GM12878 (cell line): ENCODE data around the gene TEX44. TPM values are rescaled to one million over a fixed set of nuclear protein-coding genes. Genes with fewer than 3 reads are reported as not detected.

ENCODE experiments used
- BCL11A ChIP-seq: IDR thresholded peaks from 2 replicates; pipeline ENCODE4 v1.6.1; 2011; ENCODE audit warnings: low read depth, low read length
- EED ChIP-seq: sonication (generic); IDR thresholded peaks from 2 replicates; pipeline ENCODE4 v1.6.1; 2016; ENCODE audit warnings: antibody characterized with exemption, low read depth
- GATAD2B ChIP-seq: fragments of 450-650 bp; conservative IDR thresholded peaks from 2 replicates; pipeline ENCODE4 v1.6.1; 2017; ENCODE audit warnings: low read depth, mild to moderate bottlenecking, moderate library complexity
- MTA2 ChIP-seq: fragments of 450-650 bp; IDR thresholded peaks from 2 replicates; pipeline ENCODE4 v1.6.1; 2016; ENCODE audit warnings: low read depth, mild to moderate bottlenecking, moderate library complexity
- MTA3 ChIP-seq: IDR thresholded peaks from 2 replicates; pipeline ENCODE4 v1.6.1; 2012; ENCODE audit warnings: low read length, inconsistent platforms, borderline replicate concordance
- NR2C2 ChIP-seq: IDR thresholded peaks from 2 replicates; pipeline ENCODE4 v1.6.1; 2011; ENCODE audit warnings: borderline replicate concordance, low read depth; ENCODE audit not compliant: control insufficient read depth, insufficient read length
- PAX5 ChIP-seq: IDR thresholded peaks from 2 replicates; pipeline ENCODE4 v1.6.1; 2011; ENCODE audit warnings: low read depth, low read length, borderline replicate concordance
- SMAD5 ChIP-seq: IDR thresholded peaks from 2 replicates; pipeline ENCODE4 v1.6.1; 2016; ENCODE audit warnings: antibody characterized with exemption, low read depth
- TCF3 ChIP-seq: IDR thresholded peaks from 2 replicates; pipeline ENCODE4 v1.6.1; 2012; ENCODE audit warnings: low read depth, mild to moderate bottlenecking, low read length, borderline replicate concordance; ENCODE audit not compliant: insufficient read depth
- ZNF24 ChIP-seq: fragments of 450-650 bp; IDR thresholded peaks from 2 replicates; pipeline ENCODE4 v1.6.1; 2017; ENCODE audit warnings: antibody characterized with exemption, mild to moderate bottlenecking
- ZNF384 ChIP-seq: IDR thresholded peaks from 2 replicates; pipeline ENCODE4 v1.6.1; 2012; ENCODE audit warnings: low read depth, mild to moderate bottlenecking, low read length, improper control_type of control experiment, borderline replicate concordance
- polyA plus RNA-seq, 11 experiments: library from polyadenylated mRNA; depleted of rRNA in 4 of 11; unstranded in 6 of 11; stranded (reverse) in 5 of 11; fragments of >200 nt; fragmentation: Nextera tagmentation in 4 of 11; fragmentation: Illumina TruSeq in 1 of 11; extraction: Ambion mirVana in 4 of 11; extraction: Trizol in 1 of 11; gene quantifications; 1 replicate in 1 of 11; 2 replicates in 10 of 11; pipeline versions ENCODE4 v1.2.1 to v1.2.3, GENCODE V29; 2011 to 2016; ENCODE audit warnings: inconsistent platforms in 2 of 11, missing spikeins in 2 of 11, low read depth in 1 of 11
- total RNA-seq, 4 experiments: library from RNA; depleted of rRNA in 3 of 4; stranded (reverse); fragments of >200 nt in 3 of 4; fragmentation: Illumina TruSeq in 1 of 4; extraction: Trizol in 1 of 4; gene quantifications; 2 replicates each; pipeline versions ENCODE4 v1.2.1 to v1.2.3, GENCODE V29; 2013 to 2021
- TF ChIP-seq, protein P1 (sequence below): IDR thresholded peaks from 2 replicates; pipeline ENCODE4 v1.6.1; 2011; ENCODE audit warnings: borderline replicate concordance, low read depth, mild to moderate bottlenecking, moderate library complexity, mixed read lengths, low read length; ENCODE audit not compliant: insufficient read depth; ENCODE audit errors: extremely low read length
- TF ChIP-seq, protein P2 (sequence below): fragments of 450-650 bp; IDR thresholded peaks from 2 replicates; pipeline ENCODE4 v1.6.1; 2016; ENCODE audit warnings: mild to moderate bottlenecking, moderate library complexity, borderline replicate concordance
- TF ChIP-seq, protein P3 (sequence below): fragments of 450-650 bp; IDR thresholded peaks from 2 replicates; pipeline ENCODE4 v1.6.1; 2017; ENCODE audit warnings: mild to moderate bottlenecking, low read depth, inconsistent platforms; ENCODE audit not compliant: poor library complexity, severe bottlenecking
- TF ChIP-seq, protein P4 (sequence below): IDR thresholded peaks from 2 replicates; pipeline ENCODE4 v1.6.1; 2011; ENCODE audit warnings: low read depth, low read length, improper control_type of control experiment, borderline replicate concordance

Gene TEX44
- total and polyA plus RNA-seq, 10 of the 15 experiments (the other 5 are each of a cell fraction or from before 2014, with no cell fraction given) = not detected

DNA sequence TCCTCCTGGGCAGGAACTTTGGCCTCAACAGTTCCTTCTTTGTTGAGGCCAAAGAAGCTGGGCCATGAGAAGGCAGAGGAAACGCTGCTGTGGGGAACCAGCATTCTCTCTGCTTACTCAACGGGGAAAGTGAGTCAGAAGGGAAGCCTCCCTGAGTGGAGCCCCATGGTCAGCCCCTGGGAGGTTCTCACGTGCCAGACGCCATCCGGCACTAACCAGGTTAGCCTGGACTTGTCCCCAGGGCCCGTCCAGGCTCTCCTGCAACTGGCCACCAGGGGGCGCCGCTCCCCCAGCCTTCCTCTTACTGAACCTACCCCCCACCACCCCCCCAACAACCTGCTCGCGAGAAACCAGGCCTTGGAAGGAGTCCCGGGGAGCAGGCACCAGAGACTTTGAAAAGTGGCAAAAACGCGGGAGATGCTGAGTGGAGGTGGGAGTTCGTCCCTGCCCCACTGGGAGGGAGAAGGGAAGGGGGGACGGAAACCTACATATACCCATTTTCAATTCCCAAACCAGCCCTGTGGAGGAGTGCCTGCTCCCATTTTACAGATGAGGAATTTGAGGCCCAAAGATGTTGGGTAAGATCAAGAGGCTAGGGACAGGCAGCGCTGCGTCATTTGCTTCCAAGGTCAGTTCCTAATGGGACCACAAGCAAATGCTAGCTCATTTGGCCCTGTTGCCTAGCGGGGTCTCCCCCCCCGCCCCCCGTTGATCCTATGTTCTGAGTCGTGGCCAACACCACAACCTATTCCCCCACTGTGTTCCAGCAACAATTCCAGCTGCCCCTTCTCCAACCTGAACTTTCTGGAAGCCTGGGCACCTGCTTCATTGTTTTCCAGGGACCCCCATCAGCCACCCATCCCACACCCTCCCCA is 20.0 kb downstream of the TEX44 start (continued):
- TF ChIP-seq ZNF24 = peak; percentile 67; the same call in 1 of the 2 replicates
- TF ChIP-seq, protein P1, sequence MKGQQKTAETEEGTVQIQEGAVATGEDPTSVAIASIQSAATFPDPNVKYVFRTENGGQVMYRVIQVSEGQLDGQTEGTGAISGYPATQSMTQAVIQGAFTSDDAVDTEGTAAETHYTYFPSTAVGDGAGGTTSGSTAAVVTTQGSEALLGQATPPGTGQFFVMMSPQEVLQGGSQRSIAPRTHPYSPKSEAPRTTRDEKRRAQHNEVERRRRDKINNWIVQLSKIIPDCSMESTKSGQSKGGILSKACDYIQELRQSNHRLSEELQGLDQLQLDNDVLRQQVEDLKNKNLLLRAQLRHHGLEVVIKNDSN = peak; percentile 26
- TF ChIP-seq GATAD2B = peak; percentile 62
- TF ChIP-seq NR2C2 = no peak
- TF ChIP-seq PAX5 = peak; percentile 70
- TF ChIP-seq TCF3 = no peak
- TF ChIP-seq, protein P2, sequence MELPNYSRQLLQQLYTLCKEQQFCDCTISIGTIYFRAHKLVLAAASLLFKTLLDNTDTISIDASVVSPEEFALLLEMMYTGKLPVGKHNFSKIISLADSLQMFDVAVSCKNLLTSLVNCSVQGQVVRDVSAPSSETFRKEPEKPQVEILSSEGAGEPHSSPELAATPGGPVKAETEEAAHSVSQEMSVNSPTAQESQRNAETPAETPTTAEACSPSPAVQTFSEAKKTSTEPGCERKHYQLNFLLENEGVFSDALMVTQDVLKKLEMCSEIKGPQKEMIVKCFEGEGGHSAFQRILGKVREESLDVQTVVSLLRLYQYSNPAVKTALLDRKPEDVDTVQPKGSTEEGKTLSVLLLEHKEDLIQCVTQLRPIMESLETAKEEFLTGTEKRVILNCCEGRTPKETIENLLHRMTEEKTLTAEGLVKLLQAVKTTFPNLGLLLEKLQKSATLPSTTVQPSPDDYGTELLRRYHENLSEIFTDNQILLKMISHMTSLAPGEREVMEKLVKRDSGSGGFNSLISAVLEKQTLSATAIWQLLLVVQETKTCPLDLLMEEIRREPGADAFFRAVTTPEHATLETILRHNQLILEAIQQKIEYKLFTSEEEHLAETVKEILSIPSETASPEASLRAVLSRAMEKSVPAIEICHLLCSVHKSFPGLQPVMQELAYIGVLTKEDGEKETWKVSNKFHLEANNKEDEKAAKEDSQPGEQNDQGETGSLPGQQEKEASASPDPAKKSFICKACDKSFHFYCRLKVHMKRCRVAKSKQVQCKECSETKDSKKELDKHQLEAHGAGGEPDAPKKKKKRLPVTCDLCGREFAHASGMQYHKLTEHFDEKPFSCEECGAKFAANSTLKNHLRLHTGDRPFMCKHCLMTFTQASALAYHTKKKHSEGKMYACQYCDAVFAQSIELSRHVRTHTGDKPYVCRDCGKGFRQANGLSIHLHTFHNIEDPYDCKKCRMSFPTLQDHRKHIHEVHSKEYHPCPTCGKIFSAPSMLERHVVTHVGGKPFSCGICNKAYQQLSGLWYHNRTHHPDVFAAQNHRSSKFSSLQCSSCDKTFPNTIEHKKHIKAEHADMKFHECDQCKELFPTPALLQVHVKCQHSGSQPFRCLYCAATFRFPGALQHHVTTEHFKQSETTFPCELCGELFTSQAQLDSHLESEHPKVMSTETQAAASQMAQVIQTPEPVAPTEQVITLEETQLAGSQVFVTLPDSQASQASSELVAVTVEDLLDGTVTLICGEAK = no peak
- 0 out of 2 replicates have a peak, but pooled peaks have one; percentile 26 for TF ChIP-seq MTA2
- TF ChIP-seq SMAD5 = no peak
- TF ChIP-seq EED = peak; percentile 42; the same call in 1 of the 2 replicates
- TF ChIP-seq BCL11A = peak; percentile 51; the same call in 1 of the 2 replicates
- TF ChIP-seq ZNF384 = no peak
- TF ChIP-seq, protein P3, sequence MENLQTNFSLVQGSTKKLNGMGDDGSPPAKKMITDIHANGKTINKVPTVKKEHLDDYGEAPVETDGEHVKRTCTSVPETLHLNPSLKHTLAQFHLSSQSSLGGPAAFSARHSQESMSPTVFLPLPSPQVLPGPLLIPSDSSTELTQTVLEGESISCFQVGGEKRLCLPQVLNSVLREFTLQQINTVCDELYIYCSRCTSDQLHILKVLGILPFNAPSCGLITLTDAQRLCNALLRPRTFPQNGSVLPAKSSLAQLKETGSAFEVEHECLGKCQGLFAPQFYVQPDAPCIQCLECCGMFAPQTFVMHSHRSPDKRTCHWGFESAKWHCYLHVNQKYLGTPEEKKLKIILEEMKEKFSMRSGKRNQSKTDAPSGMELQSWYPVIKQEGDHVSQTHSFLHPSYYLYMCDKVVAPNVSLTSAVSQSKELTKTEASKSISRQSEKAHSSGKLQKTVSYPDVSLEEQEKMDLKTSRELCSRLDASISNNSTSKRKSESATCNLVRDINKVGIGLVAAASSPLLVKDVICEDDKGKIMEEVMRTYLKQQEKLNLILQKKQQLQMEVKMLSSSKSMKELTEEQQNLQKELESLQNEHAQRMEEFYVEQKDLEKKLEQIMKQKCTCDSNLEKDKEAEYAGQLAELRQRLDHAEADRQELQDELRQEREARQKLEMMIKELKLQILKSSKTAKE = peak; percentile 78
- TF ChIP-seq MTA3 = peak; percentile 90; the same call in 1 of the 2 replicates
- TF ChIP-seq, protein P4, sequence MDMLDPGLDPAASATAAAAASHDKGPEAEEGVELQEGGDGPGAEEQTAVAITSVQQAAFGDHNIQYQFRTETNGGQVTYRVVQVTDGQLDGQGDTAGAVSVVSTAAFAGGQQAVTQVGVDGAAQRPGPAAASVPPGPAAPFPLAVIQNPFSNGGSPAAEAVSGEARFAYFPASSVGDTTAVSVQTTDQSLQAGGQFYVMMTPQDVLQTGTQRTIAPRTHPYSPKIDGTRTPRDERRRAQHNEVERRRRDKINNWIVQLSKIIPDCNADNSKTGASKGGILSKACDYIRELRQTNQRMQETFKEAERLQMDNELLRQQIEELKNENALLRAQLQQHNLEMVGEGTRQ = no peak
